ENCODE results near the gene SEMA3A. TPM values are rescaled to one million over a fixed set of nuclear protein-coding genes. Genes with fewer than 3 reads are reported as not detected.
A peak's percentile ranks its signal among the peaks of the same experiment; 100 is the strongest.

The SEMA3A gene
- total and polyA plus RNA-seq, 2 of the 4 experiments (the other 2 are of a cell fraction): 31.2 to 213 TPM

GRCh38 chr7:84043661-84044191 lies 150.9 kb downstream of the SEMA3A start:
- Histone ChIP-seq H4K91ac (ENCODE audit: insufficient read depth, low read depth, low read length) (peak overlapping the region; percentile 39; the same call in 1 of the 2 replicates), H3K9me1 (ENCODE audit: insufficient read depth, low read length) (peaks cover 5% of the 10 kb centered on the region), H2AK5ac (ENCODE audit: low read depth, low read length) (peak overlapping the region; percentile 7; the same call in 1 of the 2 replicates), H2AFZ (replicated peaks; ENCODE audit: low read length, poor library complexity) (no peak overlapping the region), H3K36me3 (ENCODE audit: control insufficient read depth, insufficient read depth, low read length) (peaks cover 13% of the 10 kb centered on the region), H3K18ac (ENCODE audit: low read depth, low read length) (peak overlapping the region; percentile 42; the same call in 1 of the 2 replicates), H2BK120ac (ENCODE audit: low read depth, low read length) (peak overlapping the region; percentile 36; the same call in 1 of the 2 replicates), H3K4ac (ENCODE audit: low read depth, low read length) (peak overlapping the region; percentile 46; the same call in 1 of the 2 replicates), H3K14ac (replicated peaks; ENCODE audit: low read depth, low read length) (peak overlapping the region; percentile 48; the same call in 1 of the 2 replicates), H3K4me1 (ENCODE audit: control insufficient read depth, insufficient read depth, low read length) (peaks cover 6% of the 10 kb centered on the region), H3K79me1 (ENCODE audit: low read depth in 1 of 2, low read length in 2 of 2) (peaks cover 6 to 32% of the 10 kb centered on the region in 2 experiments; a peak in 3 of 4 replicates), H4K20me1 (ENCODE audit: insufficient read depth, low read length) (no peaks in the 10 kb centered on the region), H4K5ac (ENCODE audit: low read depth, low read length) (no peak overlapping the region; the same call in 1 of the 2 replicates), H3K9me3 (ENCODE audit: control insufficient read depth, insufficient read depth, low read length) (no peaks in the 10 kb centered on the region), H3K9ac (ENCODE audit: low read depth, low read length) (no peak overlapping the region), H3K27ac (ENCODE audit: insufficient read depth, low read length) (peak overlapping the region; percentile 51; the same call in 1 of the 2 replicates), H2BK15ac (ENCODE audit: low read depth, low read length) (no peak overlapping the region), H3K23ac (ENCODE audit: low read depth, low read length) (0 out of 2 replicates have a peak overlapping the region, but pooled peaks have one; percentile 1), H3K4me3 (ENCODE audit: insufficient read depth, low read depth, low read length) (no peak overlapping the region), H3K4me2 (ENCODE audit: low read depth, low read length) (peak overlapping the region; percentile 36; the same call in 1 of the 2 replicates), H3K27me3 (ENCODE audit: control insufficient read depth, insufficient read depth, low read length) (no peaks in the 10 kb centered on the region), H2BK20ac (ENCODE audit: low read depth, low read length) (peak overlapping the region; percentile 65; the same call in 1 of the 2 replicates), H2AK9ac (replicated peaks; ENCODE audit: low read depth, low read length, poor library complexity) (no peak overlapping the region), H2BK5ac (ENCODE audit: low read depth, low read length, poor library complexity, severe bottlenecking) (peak overlapping the region; percentile 75), H4K8ac (ENCODE audit: low read depth in 2 of 2, low read length in 2 of 2) (no peak overlapping the region), H3K56ac (ENCODE audit: extremely low read depth, insufficient read depth, low read length) (peak overlapping the region; percentile 56; the same call in 1 of the 2 replicates)
- DNase-seq (no peak), ATAC-seq (ENCODE audit: low read depth) (no peak)
- in situ Hi-C loops (cut with MboI; ENCODE audit: low sequenced_read_pairs) (no loop called here), intact Hi-C loops (cut with micrococcal nuclease) (no loop called here), dilution Hi-C loops (cut with HindIII; ENCODE audit: low sequenced_read_pairs, unreplicated experiment) (no loop called here)
- no CpG with 5 or more reads among the region's 1 CpG for WGBS, 2 experiments (ENCODE audit: extremely low coverage in 2 of 2, insufficient read length in 1 of 2)
- no peak for TF ChIP-seq SMC3 (IDR thresholded peaks at IDR 0.05; ENCODE audit: low read depth, low read length)
- no peak for TF ChIP-seq RCOR1 (IDR thresholded peaks at IDR 0.05; ENCODE audit: insufficient replicate concordance, low read length)
- ChIA-PET CTCF (no interaction called here), POLR2A (ENCODE audit: unreplicated experiment) (no interaction called here)
- BruUV-seq (replicated peaks): no TSS peak
